22Rv1 (cell line): ENCODE results near the gene LRCH1.

ENCODE experiments used
- CTCF ChIP-seq: fragments of 450-650 bp; IDR thresholded peaks from 2 replicates; pipeline ENCODE4 v1.5.1; 2017; ENCODE audit warnings: mild to moderate bottlenecking
- ZFX ChIP-seq: fragments of 450-650 bp; IDR thresholded peaks from 2 replicates; pipeline ENCODE4 v1.6.1; 2017; ENCODE audit warnings: antibody characterized with exemption, borderline replicate concordance

GRCh38 chr13:46546084-46546768 lies 6.7 kb upstream of the LRCH1 start:
- TF ChIP-seq CTCF (no peak), ZFX (no peak)
